Measurements from ENCODE around the gene BABAM1.
A peak's percentile ranks its signal among the peaks of the same experiment; 100 is the strongest.

DNA sequence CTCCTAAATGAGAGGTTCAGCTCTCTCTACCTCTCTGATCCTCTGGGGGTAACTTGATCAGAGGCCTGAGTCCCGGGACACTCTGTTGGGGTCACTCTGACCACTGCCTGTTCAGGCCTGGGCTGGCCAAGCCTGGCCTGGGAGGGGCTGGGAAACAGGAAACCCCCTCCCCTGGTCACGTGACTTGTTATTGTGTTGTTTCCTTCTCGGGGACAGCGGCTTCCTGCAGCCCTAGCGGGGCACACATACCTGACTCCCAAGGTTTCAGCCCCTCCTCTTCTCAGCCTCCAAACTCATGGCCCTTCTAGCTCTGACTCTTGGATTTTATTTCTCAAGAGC lies 2.6 kb upstream of the BABAM1 start, which contains the start of gene USHBP1:
- TF ChIP-seq POLR2A (IDR thresholded peaks at IDR 0.05): peak; percentile 22 to 54
- TF ChIP-seq, protein P1, sequence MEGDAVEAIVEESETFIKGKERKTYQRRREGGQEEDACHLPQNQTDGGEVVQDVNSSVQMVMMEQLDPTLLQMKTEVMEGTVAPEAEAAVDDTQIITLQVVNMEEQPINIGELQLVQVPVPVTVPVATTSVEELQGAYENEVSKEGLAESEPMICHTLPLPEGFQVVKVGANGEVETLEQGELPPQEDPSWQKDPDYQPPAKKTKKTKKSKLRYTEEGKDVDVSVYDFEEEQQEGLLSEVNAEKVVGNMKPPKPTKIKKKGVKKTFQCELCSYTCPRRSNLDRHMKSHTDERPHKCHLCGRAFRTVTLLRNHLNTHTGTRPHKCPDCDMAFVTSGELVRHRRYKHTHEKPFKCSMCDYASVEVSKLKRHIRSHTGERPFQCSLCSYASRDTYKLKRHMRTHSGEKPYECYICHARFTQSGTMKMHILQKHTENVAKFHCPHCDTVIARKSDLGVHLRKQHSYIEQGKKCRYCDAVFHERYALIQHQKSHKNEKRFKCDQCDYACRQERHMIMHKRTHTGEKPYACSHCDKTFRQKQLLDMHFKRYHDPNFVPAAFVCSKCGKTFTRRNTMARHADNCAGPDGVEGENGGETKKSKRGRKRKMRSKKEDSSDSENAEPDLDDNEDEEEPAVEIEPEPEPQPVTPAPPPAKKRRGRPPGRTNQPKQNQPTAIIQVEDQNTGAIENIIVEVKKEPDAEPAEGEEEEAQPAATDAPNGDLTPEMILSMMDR (IDR thresholded peaks at IDR 0.05 in 4 of 5, conservative IDR thresholded peaks at IDR 0.05 in 1 of 5): no peak

All from gastrocnemius medialis (tissue), 4 donors.